Ectodermal cell (in vitro differentiated cells): ENCODE data around the gene SNN.
A peak's percentile ranks its signal among the peaks of the same experiment; 100 is the strongest.

Source experiments
- H3K27ac ChIP-seq: 2 replicates; pipeline ENCODE4 v1.7.0; 2013; ENCODE audit warnings: mild to moderate bottlenecking, low read depth, low read length; ENCODE audit not compliant: insufficient read depth, poor library complexity, severe bottlenecking
- H3K27me3 ChIP-seq: 2 replicates; pipeline ENCODE4 v1.7.0; 2013; ENCODE audit warnings: mild to moderate bottlenecking, low read length; ENCODE audit not compliant: insufficient read depth, control insufficient read depth, poor library complexity, severe bottlenecking
- H3K36me3 ChIP-seq: one replicate; pipeline ENCODE4 v1.7.0; 2013; ENCODE audit warnings: low read length; ENCODE audit not compliant: control insufficient read depth, insufficient read depth
- H3K4me1 ChIP-seq: one replicate; pipeline ENCODE4 v1.7.0; 2013; ENCODE audit warnings: low read length; ENCODE audit not compliant: control insufficient read depth, insufficient read depth
- H3K4me3 ChIP-seq: 2 replicates; pipeline ENCODE4 v1.7.0; 2013; ENCODE audit warnings: low read depth, low read length, control low read depth; ENCODE audit not compliant: insufficient read depth
- H3K9me3 ChIP-seq: 2 replicates; pipeline ENCODE4 v1.7.0; 2013; ENCODE audit warnings: mild to moderate bottlenecking, low read length, moderate library complexity; ENCODE audit not compliant: control insufficient read depth
- WGBS, 2 experiments: methylation state at CpG; one replicate each; pipeline ENCODE4 v1.1.7; 2013; ENCODE audit warnings: missing lambda C conversion rate in 2 of 2; 5-methylcytosine and 5-hydroxymethylcytosine counted together

SNN gene

DNA sequence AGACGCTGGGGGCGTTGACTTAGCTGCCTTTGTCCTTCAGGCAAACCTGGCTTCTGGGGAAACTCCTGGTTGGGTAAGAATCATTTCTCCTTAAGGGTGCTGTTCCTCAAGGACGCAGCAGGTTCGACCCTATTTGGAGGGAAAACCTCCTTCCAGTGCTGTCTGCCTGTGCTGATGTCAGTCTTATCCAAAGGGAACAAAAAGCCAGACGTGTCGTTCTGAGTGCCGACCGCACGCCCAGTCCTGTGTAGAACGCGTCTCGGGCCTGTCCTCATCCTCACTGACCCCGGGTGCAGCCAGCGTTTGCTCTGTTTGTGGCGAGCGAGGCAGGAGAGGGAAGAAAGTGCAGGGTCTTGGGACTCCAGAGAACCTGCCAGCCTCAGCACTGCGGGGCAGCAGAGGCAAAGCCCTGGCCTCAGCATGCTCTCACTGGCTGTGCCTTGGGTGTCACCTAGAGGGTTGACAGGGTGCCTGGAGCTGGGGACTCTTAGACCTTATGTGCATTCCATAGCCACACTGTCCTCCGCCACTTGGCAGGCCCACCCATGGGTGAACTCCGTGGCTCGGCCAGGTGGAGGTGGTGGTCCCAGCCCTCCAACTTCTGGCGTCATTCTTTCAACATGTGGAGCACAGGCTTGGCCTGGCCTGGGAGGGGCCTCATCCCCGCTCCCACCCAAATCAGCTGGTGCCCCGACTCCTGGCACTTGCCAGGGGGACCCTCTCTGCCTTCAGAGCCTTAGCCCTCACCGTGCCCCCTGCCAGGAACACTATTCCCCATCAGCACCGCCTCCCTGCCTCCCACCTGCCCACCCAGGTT lies 6.0 kb downstream of the SNN start:
- H3K27me3 ChIP-seq = no peaks in the 10 kb centered on the region
- H3K27ac ChIP-seq = peak overlapping the region; percentile 11
- WGBS, 2 experiments = 93% methylated on average over 25 of the region's 25 CpGs
- no peak overlapping the region for H3K4me3 ChIP-seq
- H3K9me3 ChIP-seq = no peaks in the 10 kb centered on the region
- H3K36me3 ChIP-seq = peaks cover 23% of the 10 kb centered on the region
- H3K4me1 ChIP-seq = peaks cover 17% of the 10 kb centered on the region

DNA sequence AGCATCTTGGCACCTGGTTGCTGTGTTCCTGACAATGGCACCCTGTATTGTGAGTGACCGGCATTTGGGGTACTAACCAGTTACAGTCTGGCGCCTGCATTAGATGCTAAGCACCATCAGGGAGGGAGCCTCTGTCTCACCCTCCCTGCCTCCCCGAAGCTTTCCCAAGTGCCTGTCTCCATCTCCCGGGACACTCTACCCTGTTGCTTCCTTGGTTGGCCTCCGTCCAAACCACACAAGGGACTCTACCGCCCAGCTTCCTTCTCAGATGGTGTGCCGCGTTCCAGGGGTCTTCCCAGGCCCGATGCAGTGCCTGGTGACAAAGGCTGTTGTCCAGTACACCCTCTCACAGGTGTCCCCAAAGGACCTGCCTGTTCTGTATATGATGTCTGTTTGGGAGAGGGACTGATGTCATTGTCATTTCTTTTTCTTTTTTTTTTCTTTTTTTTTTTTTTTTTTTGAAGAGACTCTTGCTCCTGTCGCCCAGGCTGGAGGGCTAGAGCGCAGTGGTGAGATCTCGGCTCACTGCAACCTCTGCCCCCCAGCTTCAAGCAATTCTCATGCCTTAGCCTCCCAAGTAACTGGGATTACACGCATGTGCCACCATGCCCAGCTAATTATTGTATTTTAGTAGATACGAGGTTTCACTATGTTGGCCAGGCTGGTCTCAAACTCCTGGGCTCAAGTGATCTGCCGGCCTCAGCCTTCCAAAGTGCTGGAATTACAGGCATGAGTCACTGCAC lies 6.7 kb downstream of the SNN start:
- Histone ChIP-seq H3K4me3 (no peak overlapping the region), H3K36me3 (peaks cover 23% of the 10 kb centered on the region), H3K27me3 (no peaks in the 10 kb centered on the region), H3K27ac (no peak overlapping the region), H3K4me1 (peaks cover 17% of the 10 kb centered on the region), H3K9me3 (no peaks in the 10 kb centered on the region)
- WGBS, 2 experiments = 80 to 82% methylated on average over 15 of the region's 15 CpGs

DNA sequence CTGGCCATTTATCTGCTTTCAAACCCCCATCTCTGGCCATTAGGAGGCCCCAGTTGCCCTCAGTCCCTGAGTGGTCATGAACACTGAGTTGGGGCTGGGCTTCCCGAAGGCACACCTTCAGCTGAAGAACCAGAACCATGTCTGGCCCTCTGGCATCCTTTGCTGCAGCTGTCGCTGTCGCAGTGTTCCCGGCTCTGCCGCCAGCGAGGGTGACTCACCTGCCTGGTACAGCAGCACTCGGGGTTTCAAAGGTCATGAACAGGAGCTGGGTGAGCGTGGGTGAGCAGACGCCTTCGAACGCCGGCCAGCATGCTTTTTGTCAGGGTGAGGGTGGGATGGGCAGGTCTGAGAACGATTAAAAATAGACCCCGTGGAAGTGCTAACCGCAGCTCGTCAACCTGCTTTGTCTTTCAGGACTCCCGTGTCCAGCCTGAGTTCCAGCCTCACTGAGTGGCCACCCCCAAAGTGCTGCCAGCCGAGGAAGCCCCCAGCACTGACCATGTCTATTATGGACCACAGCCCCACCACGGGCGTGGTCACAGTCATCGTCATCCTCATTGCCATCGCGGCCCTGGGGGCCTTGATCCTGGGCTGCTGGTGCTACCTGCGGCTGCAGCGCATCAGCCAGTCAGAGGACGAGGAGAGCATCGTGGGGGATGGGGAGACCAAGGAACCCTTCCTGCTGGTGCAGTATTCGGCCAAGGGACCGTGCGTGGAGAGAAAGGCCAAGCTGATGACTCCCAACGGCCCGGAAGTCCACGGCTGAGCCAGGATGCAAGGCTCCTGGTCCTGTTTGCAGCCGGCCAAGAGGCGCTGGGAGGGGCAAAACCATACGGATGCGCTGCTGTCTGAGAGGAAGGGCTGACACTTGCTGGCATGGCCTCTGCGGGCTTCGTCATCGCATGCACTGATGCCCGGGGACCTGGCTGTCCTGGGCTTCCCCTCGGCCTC lies 7.6 kb downstream of the SNN start:
- 90 to 92% methylated on average over 42 of the region's 42 CpGs for WGBS, 2 experiments
- Histone ChIP-seq H3K9me3 (no peaks in the 10 kb centered on the region), H3K27me3 (no peaks in the 10 kb centered on the region), H3K4me3 (no peak overlapping the region), H3K4me1 (peaks cover 13% of the 10 kb centered on the region), H3K27ac (no peak overlapping the region), H3K36me3 (peaks cover 23% of the 10 kb centered on the region)

DNA sequence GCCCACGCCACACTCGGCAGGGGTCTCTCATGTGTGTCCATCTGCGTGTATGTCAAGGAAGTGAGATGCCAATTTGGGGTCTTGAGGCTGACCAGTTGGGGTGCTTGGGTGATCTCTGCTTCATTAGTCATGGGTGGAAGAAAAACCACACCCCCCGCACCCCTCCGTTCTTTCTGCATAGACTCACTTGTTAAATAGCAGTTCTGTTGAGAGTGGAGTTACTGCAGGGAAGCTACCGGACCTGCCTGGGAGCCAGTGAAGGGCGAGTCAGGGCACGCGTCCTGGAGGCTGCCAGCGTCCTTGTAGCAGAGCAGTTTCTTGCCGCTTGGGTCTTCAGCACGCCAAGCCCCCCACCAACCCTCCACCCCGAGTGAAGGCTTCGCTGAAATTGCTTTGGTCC lies 8.5 kb downstream of the SNN start:
- WGBS, 2 experiments = 94 to 95% methylated on average over 14 of the region's 14 CpGs
- no peak overlapping the region for H3K27ac ChIP-seq
- H3K27me3 ChIP-seq = no peaks in the 10 kb centered on the region
- no peaks in the 10 kb centered on the region for H3K9me3 ChIP-seq
- H3K36me3 ChIP-seq = peaks cover 23% of the 10 kb centered on the region
- H3K4me3 ChIP-seq = no peak overlapping the region
- peaks cover 11% of the 10 kb centered on the region for H3K4me1 ChIP-seq

DNA sequence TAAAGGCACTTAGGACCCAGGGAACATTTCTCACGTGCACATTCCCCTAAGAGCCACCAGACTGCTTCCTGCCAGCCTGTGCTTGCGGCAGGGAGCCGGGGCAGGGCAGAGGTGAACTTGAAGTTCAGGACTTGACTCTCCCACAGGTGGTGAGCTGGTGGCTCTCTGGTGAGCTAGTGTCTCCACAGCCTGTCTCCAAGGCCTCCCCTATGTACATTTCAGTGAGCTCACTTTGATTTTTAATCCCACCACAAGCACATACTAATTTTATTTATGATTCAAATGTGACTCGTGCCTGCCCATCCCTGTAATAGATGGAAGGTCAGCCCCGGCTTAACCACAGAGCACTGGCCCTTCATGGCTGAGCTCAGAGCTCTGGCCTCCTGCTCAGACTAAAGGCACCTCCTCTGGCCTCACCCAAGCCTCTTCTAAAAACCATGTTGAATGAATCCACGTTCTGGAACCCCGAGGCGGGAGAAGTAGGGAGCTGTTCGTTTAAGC lies 9.2 kb downstream of the SNN start:
- no peak overlapping the region for H3K27ac ChIP-seq
- WGBS, 2 experiments = 93 to 95% methylated on average over 9 of the region's 9 CpGs
- H3K36me3 ChIP-seq = peaks cover 23% of the 10 kb centered on the region
- H3K4me3 ChIP-seq = no peak overlapping the region
- H3K27me3 ChIP-seq = no peaks in the 10 kb centered on the region
- no peaks in the 10 kb centered on the region for H3K9me3 ChIP-seq
- peaks cover 4% of the 10 kb centered on the region for H3K4me1 ChIP-seq

DNA sequence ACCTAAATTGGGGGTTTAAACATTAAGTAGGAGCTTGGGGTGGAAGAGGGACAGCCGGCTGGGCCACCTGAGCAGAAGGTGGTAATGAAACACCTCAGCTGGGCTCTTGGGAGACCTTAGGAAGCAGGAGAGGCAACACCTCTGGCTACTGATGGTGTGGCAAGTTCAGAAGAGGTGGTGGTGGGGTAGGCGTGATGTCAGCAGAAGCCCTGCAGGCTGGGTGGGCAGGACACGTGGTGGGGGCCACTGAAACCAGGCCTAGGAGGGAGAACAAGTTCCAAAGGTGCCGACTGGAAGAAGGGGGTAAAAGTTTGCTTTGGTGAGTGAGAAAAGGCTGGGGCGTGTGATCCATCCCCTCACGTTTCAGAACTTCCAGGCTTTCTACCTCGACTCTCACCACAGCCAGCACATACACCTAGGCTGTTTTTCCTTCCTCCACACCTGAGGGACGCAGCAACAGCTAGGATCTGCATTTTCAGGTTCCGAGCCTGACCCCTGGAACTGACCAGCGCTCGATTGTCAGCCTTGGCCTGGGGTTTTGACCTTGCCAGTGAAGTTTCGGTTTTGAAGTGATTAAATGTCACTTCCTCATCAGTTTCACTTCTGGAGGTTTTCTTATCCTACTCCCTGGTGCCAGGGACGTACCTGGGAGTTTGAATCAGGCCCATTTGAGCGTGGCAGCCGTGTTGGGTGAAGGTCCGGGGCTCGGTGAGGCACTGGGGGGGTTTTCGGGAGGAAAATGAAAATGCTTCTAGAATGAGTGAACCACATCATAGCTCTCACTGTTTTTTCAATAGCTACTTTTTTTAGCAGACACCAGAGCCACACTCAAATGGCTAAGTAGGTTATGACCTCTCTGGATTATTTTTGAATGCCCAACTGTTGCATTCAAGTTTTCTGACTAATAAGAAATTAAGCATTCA lies 10.0 kb downstream of the SNN start:
- no peaks in the 10 kb centered on the region for H3K4me1 ChIP-seq
- H3K4me3 ChIP-seq = no peak overlapping the region
- no peaks in the 10 kb centered on the region for H3K9me3 ChIP-seq
- peaks cover 23% of the 10 kb centered on the region for H3K36me3 ChIP-seq
- no peaks in the 10 kb centered on the region for H3K27me3 ChIP-seq
- H3K27ac ChIP-seq = no peak overlapping the region
- WGBS, 2 experiments = 94 to 95% methylated on average over 18 of the region's 18 CpGs

DNA sequence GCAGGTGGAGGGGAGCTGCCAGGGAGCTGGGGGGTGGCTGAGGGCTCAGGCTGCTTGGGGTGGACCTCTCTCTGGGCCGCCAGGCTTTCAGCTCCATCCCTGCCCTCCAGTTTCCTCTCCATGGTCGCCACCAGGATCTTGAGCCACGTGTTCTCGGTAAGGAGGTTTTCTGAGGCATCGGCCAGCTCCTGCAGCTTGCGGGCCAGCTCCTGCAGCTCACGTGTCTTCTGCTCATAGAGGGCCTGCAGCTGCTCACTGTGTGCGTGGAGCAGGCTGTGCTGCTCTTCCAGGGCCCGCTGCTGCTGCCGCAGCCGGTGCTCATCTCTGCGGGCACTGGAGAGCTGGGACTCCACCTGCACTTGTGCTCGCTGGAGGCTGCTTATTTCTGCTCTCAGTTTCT lies 11.0 kb downstream of the SNN start:
- H3K27me3 ChIP-seq = no peaks in the 10 kb centered on the region
- 91 to 92% methylated on average over 13 of the region's 13 CpGs for WGBS, 2 experiments
- H3K4me3 ChIP-seq = no peak overlapping the region
- H3K27ac ChIP-seq = no peak overlapping the region
- no peaks in the 10 kb centered on the region for H3K9me3 ChIP-seq
- peaks cover 23% of the 10 kb centered on the region for H3K36me3 ChIP-seq
- no peaks in the 10 kb centered on the region for H3K4me1 ChIP-seq

DNA sequence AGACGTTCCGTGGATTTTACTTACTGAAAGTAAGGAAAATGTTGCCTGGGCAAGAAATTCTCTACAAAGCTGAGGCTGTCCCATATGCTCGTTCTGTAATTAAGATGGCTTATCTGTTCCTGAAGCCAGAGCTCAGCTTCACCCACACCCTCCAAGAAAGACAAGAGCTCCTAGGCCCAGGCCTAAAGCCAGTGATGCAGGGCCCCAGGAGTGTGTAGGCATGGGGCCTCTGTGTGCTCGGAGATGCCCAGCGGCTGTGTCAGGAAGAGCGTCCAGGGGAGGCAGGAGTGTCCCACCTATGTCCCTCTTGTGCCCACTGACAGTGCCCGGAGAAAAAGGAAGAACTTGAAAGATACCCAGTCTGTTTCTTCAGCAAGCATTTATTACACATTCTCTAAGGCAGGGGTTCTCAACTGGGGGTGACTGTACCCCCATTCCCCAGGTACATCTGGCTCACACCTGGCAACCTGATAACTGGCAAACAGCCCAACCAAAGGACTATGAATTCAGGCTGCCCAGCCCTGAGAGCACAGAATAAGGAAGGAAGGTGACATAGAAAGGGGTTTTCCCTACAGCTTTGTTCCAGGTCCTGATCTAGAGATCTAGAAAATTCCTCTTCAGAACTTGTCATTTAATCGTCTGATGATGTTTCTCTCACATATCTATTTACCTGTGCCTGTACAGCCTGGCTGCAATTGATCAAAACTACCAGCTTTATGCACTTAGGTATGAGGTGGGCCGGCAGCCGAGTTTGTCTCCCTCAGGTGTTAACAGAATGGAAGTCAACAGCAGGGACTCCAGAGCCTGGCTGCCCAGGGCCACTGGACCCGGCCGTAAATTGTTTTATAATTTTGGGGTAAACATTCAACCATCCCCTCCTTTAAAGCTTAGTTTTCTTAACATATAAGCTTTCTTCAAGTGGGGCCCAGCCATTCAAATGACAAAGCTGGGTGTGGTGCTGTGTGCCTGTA lies 12.0 kb downstream of the SNN start:
- Histone ChIP-seq H3K4me1 (no peaks in the 10 kb centered on the region), H3K36me3 (peaks cover 23% of the 10 kb centered on the region), H3K4me3 (no peak overlapping the region), H3K27me3 (no peaks in the 10 kb centered on the region), H3K27ac (no peak overlapping the region), H3K9me3 (no peaks in the 10 kb centered on the region)
- 84 to 86% methylated on average over 12 of the region's 12 CpGs for WGBS, 2 experiments
